H1 (cell line): Measurements from ENCODE around the gene METRN. TPM values are rescaled to one million over a fixed set of nuclear protein-coding genes. Genes with fewer than 3 reads are reported as not detected.

Source experiments
- CTCF ChIA-PET: fragments of 300-600 bp; sonication (Branson Sonifier 250); formaldehyde crosslinking; loops from one replicate; lab custom pipeline; 2021; ENCODE audit not compliant: partially characterized antibody; lab: Charles Lee
- POLR2A ChIA-PET: fragments of 300-600 bp; sonication (Branson Sonifier 250); formaldehyde crosslinking; loops from one replicate; lab custom pipeline; 2021; ENCODE audit warnings: inconsistent platforms; ENCODE audit not compliant: partially characterized antibody; lab: Charles Lee
- DNase-seq, 2 experiments: peaks; one replicate each; pipeline versions ENCODE4 v3.0.0 to v3.0.0-alpha.2; 2010 to 2022; ENCODE audit warnings: low spot score in 2 of 2, low read depth in 1 of 2, mixed read lengths in 1 of 2
- FAIRE-seq: peaks from 2 replicates; lab custom pipeline; 2011; peaks lifted over from hg19 to GRCh38; lab: Jason Lieb, UNC
- H2AFZ ChIP-seq: 2 replicates; pipeline ENCODE4 v1.8.1; 2012; ENCODE audit warnings: low read length, inconsistent platforms
- H2AK5ac ChIP-seq: 2 replicates; pipeline ENCODE4 v1.6.1; 2013; ENCODE audit warnings: low read depth, low read length
- H2BK120ac ChIP-seq: replicated peaks from 2 replicates; pipeline ENCODE3; 2013; ENCODE audit warnings: low read depth, low read length, inconsistent platforms
- H2BK12ac ChIP-seq: 2 replicates; pipeline ENCODE4 v1.6.1; 2013; ENCODE audit warnings: low read depth, low read length
- H2BK15ac ChIP-seq: 2 replicates; pipeline ENCODE4 v1.6.1; 2013; ENCODE audit warnings: low read length
- H2BK20ac ChIP-seq: 2 replicates; pipeline ENCODE4 v1.6.1; 2013; ENCODE audit warnings: low read length
- H2BK5ac ChIP-seq: 2 replicates; pipeline ENCODE4 v1.6.1; 2013; ENCODE audit warnings: low read depth, low read length
- H3K14ac ChIP-seq: 2 replicates; pipeline ENCODE4 v1.6.1; 2013; ENCODE audit warnings: inconsistent platforms; ENCODE audit not compliant: insufficient read length
- H3K18ac ChIP-seq: 2 replicates; pipeline ENCODE4 v1.6.1; 2013; ENCODE audit warnings: low read length; ENCODE audit errors: extremely low read depth
- H3K23ac ChIP-seq: 2 replicates; pipeline ENCODE4 v1.6.1; 2013; ENCODE audit warnings: inconsistent platforms; ENCODE audit not compliant: insufficient read length
- H3K23me2 ChIP-seq: 2 replicates; pipeline ENCODE4 v1.6.1; 2013; ENCODE audit warnings: low read depth, low read length
- H3K27ac ChIP-seq: 2 replicates; pipeline ENCODE4 v1.6.1; 2011; ENCODE audit warnings: low read depth, low read length, inconsistent platforms
- H3K27me3 ChIP-seq, 4 experiments: replicated peaks in 1 of 4; 1 replicate in 1 of 4; 2 replicates in 3 of 4; pipeline versions ENCODE4 v1.6.1 to v1.8.1; 2011 to 2013; ENCODE audit warnings: low read length in 3 of 4, mild to moderate bottlenecking in 3 of 4, inconsistent platforms in 2 of 4, mixed read lengths in 2 of 4, moderate library complexity in 1 of 4; ENCODE audit not compliant: control insufficient read depth in 3 of 4, insufficient read depth in 3 of 4; ENCODE audit errors: extremely low read depth in 1 of 4
- H3K36me3 ChIP-seq, 4 experiments: 2 replicates each; pipeline versions ENCODE4 v1.6.1 to v1.8.1; 2011 to 2013; ENCODE audit warnings: mild to moderate bottlenecking in 4 of 4, low read length in 3 of 4, moderate library complexity in 2 of 4, control low read depth in 1 of 4, inconsistent platforms in 1 of 4; ENCODE audit not compliant: insufficient read depth in 4 of 4, control insufficient read depth in 2 of 4
- H3K4ac ChIP-seq: replicated peaks from 2 replicates; pipeline ENCODE3; 2013; ENCODE audit warnings: low read length, low read depth, mixed read lengths, inconsistent platforms; ENCODE audit not compliant: insufficient read length
- H3K4me1 ChIP-seq, 4 experiments: replicated peaks in 1 of 4; 1 replicate in 1 of 4; 2 replicates in 3 of 4; pipeline versions ENCODE4 v1.6.1 to v1.8.1; 2011 to 2013; ENCODE audit warnings: low read length in 3 of 4, inconsistent platforms in 2 of 4, mixed read lengths in 1 of 4; ENCODE audit not compliant: insufficient read depth in 4 of 4, control insufficient read depth in 3 of 4
- H3K4me2 ChIP-seq, 2 experiments: 2 replicates each; pipeline versions ENCODE4 v1.6.1 to v1.8.1; 2011 to 2013; ENCODE audit warnings: low read depth in 2 of 2, low read length in 2 of 2, control low read depth in 1 of 2, inconsistent platforms in 1 of 2, mild to moderate bottlenecking in 1 of 2; ENCODE audit not compliant: insufficient read depth in 1 of 2
- H3K4me3 ChIP-seq, 4 experiments: fragments of 200-600, 300-600 bp in 1 of 4; sonication (generic), shearing (Covaris generic), sonication (Bioruptor Twin) in 1 of 4; 2 replicates each; pipeline versions ENCODE4 v1.5.1 to v1.8.1; 2011 to 2016; ENCODE audit warnings: low read length in 4 of 4, low read depth in 3 of 4, control low read depth in 2 of 4, inconsistent platforms in 2 of 4, mild to moderate bottlenecking in 2 of 4, mixed read lengths in 1 of 4, moderate library complexity in 1 of 4; ENCODE audit not compliant: insufficient read depth in 2 of 4; ENCODE audit errors: extremely low read depth in 1 of 4
- H3K56ac ChIP-seq: replicated peaks from 2 replicates; pipeline ENCODE3; 2013; ENCODE audit warnings: low read depth, mild to moderate bottlenecking, mixed read lengths, low read length, inconsistent platforms; ENCODE audit not compliant: insufficient read length
- H3K79me1 ChIP-seq: 2 replicates; pipeline ENCODE4 v1.6.1; 2013; ENCODE audit warnings: low read depth, low read length, control low read depth
- H3K79me2 ChIP-seq, 2 experiments: 2 replicates each; pipeline versions ENCODE4 v1.6.1 to v1.8.1; 2012 to 2013; ENCODE audit warnings: low read length in 2 of 2, mild to moderate bottlenecking in 2 of 2, inconsistent platforms in 1 of 2; ENCODE audit not compliant: insufficient read depth in 2 of 2, control insufficient read depth in 1 of 2
- H3K9ac ChIP-seq, 4 experiments: replicated peaks in 1 of 4; 1 replicate in 1 of 4; 2 replicates in 3 of 4; pipeline versions ENCODE4 v1.6.1 to v1.8.1; 2011 to 2013; ENCODE audit warnings: low read depth in 3 of 4, low read length in 3 of 4, control low read depth in 2 of 4, mild to moderate bottlenecking in 2 of 4, moderate library complexity in 2 of 4, inconsistent platforms in 1 of 4; ENCODE audit errors: extremely low read depth in 1 of 4
- H3K9me3 ChIP-seq, 2 experiments: 2 replicates each; pipeline versions ENCODE4 v1.6.1 to v1.8.1; 2012 to 2013; ENCODE audit warnings: mild to moderate bottlenecking in 2 of 2, moderate library complexity in 2 of 2, control low read depth in 1 of 2, inconsistent platforms in 1 of 2, low read depth in 1 of 2, low read length in 1 of 2, mixed read lengths in 1 of 2; ENCODE audit not compliant: insufficient read depth in 2 of 2
- H4K20me1 ChIP-seq, 2 experiments: replicated peaks in 1 of 2; 2 replicates each; pipeline versions ENCODE3 to v1.8.1; 2011 to 2013; ENCODE audit warnings: inconsistent platforms in 2 of 2, low read length in 2 of 2, mild to moderate bottlenecking in 1 of 2; ENCODE audit not compliant: insufficient read depth in 2 of 2, control insufficient read depth in 1 of 2
- H4K5ac ChIP-seq: 2 replicates; pipeline ENCODE4 v1.6.1; 2013; ENCODE audit warnings: low read length, low read depth, mixed read lengths, inconsistent platforms; ENCODE audit not compliant: insufficient read length
- H4K8ac ChIP-seq: 2 replicates; pipeline ENCODE4 v1.8.0; 2013; ENCODE audit warnings: mild to moderate bottlenecking, moderate library complexity, low read length, inconsistent platforms; ENCODE audit not compliant: insufficient read depth; ENCODE audit errors: extremely low read depth
- H4K91ac ChIP-seq: replicated peaks from 2 replicates; pipeline ENCODE3; 2013; ENCODE audit warnings: low read length, mixed read lengths, inconsistent platforms; ENCODE audit not compliant: insufficient read length
- BACH1 ChIP-seq: IDR thresholded peaks from 2 replicates; pipeline ENCODE4 v1.6.1; 2012; ENCODE audit warnings: low read length, improper control_type of control experiment
- CHD1 ChIP-seq: IDR thresholded peaks from 2 replicates; pipeline ENCODE4 v1.6.1; 2012; ENCODE audit warnings: low read depth, low read length, improper control_type of control experiment
- EGR1 ChIP-seq: IDR thresholded peaks from 2 replicates; pipeline ENCODE4 v1.6.1; 2011; ENCODE audit warnings: low read depth, low read length, borderline replicate concordance
- GABPA ChIP-seq: IDR thresholded peaks from 2 replicates; pipeline ENCODE4 v1.6.1; 2011; ENCODE audit warnings: mild to moderate bottlenecking, low read length, moderate library complexity, borderline replicate concordance; ENCODE audit not compliant: insufficient read depth
- JUN ChIP-seq: IDR thresholded peaks from 2 replicates; pipeline ENCODE4 v1.6.1; 2011; ENCODE audit warnings: low read depth, mild to moderate bottlenecking, improper control_type of control experiment, low read length
- MAFK ChIP-seq: IDR thresholded peaks from 2 replicates; pipeline ENCODE4 v1.6.1; 2012; ENCODE audit warnings: low read depth, mild to moderate bottlenecking, improper control_type of control experiment, low read length
- SAP30 ChIP-seq: fragments of 300-600 bp; sonication (generic); IDR thresholded peaks from 2 replicates; pipeline ENCODE4 v1.7.1; 2012; ENCODE audit warnings: low read length, moderate library complexity, mild to moderate bottlenecking, inconsistent platforms; ENCODE audit not compliant: insufficient read depth, insufficient replicate concordance
- SRF ChIP-seq: IDR thresholded peaks from 2 replicates; pipeline ENCODE4 v1.6.1; 2011; ENCODE audit warnings: mild to moderate bottlenecking, low read depth, low read length, moderate library complexity
- WGBS, 2 experiments: shearing (Covaris generic) in 1 of 2; methylation state at CpG; one replicate each; pipeline versions ENCODE4 v1.1.6 to v1.1.7; 2013 to 2015; ENCODE audit warnings: low lambda C conversion rate in 2 of 2, mixed read lengths in 2 of 2, inconsistent platforms in 1 of 2, low coverage in 1 of 2, missing lambda C conversion rate in 1 of 2; ENCODE audit not compliant: insufficient replicate concordance in 2 of 2, insufficient coverage in 1 of 2, insufficient read length in 1 of 2; ENCODE audit errors: extremely low coverage in 1 of 2, missing lambda C conversion rate in 1 of 2; 5-methylcytosine and 5-hydroxymethylcytosine counted together
- polyA plus RNA-seq, 7 experiments: library from polyadenylated mRNA; depleted of rRNA in 3 of 7; stranded (reverse) in 5 of 7; unstranded in 2 of 7; fragments of >200 nt in 5 of 7; fragments of 200-250 nt in 2 of 7; gene quantifications; 1 replicate in 5 of 7; 2 replicates in 1 of 7; 4 replicates in 1 of 7; pipeline versions ENCODE4 v1.2.1 to v1.2.3, GENCODE V29; 2011 to 2013; ENCODE audit warnings: missing spikeins in 2 of 7, mixed read lengths in 2 of 7
- total RNA-seq: library from RNA; stranded (reverse); fragmentation: NEBNext Ultra II Directional; extraction: Animal tissue kit (Norgen Biotek cat#: 25700); gene quantifications from 2 replicates; pipeline ENCODE4 v1.2.1, GENCODE V29; 2021
- TF ChIP-seq, protein P1 (sequence below), 3 experiments: IDR thresholded peaks; 1 replicate in 2 of 3; 2 replicates in 1 of 3; pipeline versions ENCODE4 v1.5.1 to v1.6.1; 2011; ENCODE audit warnings: low read length in 3 of 3, mild to moderate bottlenecking in 3 of 3, inconsistent platforms in 2 of 3, low read depth in 1 of 3, moderate library complexity in 1 of 3; ENCODE audit not compliant: insufficient read depth in 1 of 3; ENCODE audit errors: control extremely low read depth in 1 of 3
- TF ChIP-seq, protein P2 (sequence below): IDR thresholded peaks from 2 replicates; pipeline ENCODE4 v1.6.1; 2012; ENCODE audit warnings: inconsistent platforms

METRN gene
- total and polyA plus RNA-seq, 2 of the 8 experiments (the other 6 are each of a cell fraction or from before 2014, with no cell fraction given) = 18.7 to 25.8 TPM

GRCh38 chr16:685967-686366 is 29.0 kb upstream of the METRN start:
- Histone ChIP-seq H3K23me2 (peaks cover 15% of the 10 kb centered on the region), H3K79me1 (peaks cover 10% of the 10 kb centered on the region), H3K79me2 (peaks cover 0 to 11% of the 10 kb centered on the region in 2 experiments; a peak in 1 of 4 replicates), H2BK20ac (no peak overlapping the region), H3K56ac (no peak overlapping the region), H3K4me1 (peaks cover 0 to 21% (median 15%) of the 10 kb centered on the region in 4 experiments; a peak in 5 of 7 replicates), H3K18ac (no peak overlapping the region), H4K5ac (no peak overlapping the region), H2BK12ac (no peak overlapping the region), H3K9me3 (no peaks in the 10 kb centered on the region), H2BK120ac (no peak overlapping the region), H3K4me2 (no peak overlapping the region), H2BK5ac (no peak overlapping the region), H3K27me3 (peaks cover 0 to 2% (median under 1%) of the 10 kb centered on the region in 4 experiments; a peak in 1 of 7 replicates), H4K91ac (no peak overlapping the region), H3K27ac (no peak overlapping the region), H2BK15ac (no peak overlapping the region), H3K14ac (no peak overlapping the region), H3K9ac (no peak overlapping the region), H2AFZ (no peak overlapping the region), H3K36me3 (peaks cover 4 to 28% (median 15%) of the 10 kb centered on the region in 4 experiments; a peak in 7 of 8 replicates), H2AK5ac (no peak overlapping the region), H3K23ac (no peak overlapping the region), H4K20me1 (peaks cover 4 to 33% of the 10 kb centered on the region in 2 experiments), H3K4ac (no peak overlapping the region), H3K4me3 (no peak overlapping the region), H4K8ac (no peak overlapping the region)
- FAIRE-seq (no peak), DNase-seq (peak in 1 of 2 experiments; percentile 78)
- CTCF ChIA-PET = interaction anchor here (0.6 to 6.0 kb wide), 18 partner anchors 10 to 315 kb away, joined by 3 to 75 read pairs (median 3); partner anchors contain the start of genes FBXL16, RHBDL1, RHOT2 and WDR90
- WGBS, 2 experiments = 84% methylated on average over 10 of the region's 10 CpGs; no CpG with 5 or more reads in 1 of the 2 experiments
- POLR2A ChIA-PET = interaction anchor here (0.8 to 2.5 kb wide), 10 partner anchors 10 to 98 kb away, joined by 3 to 6 read pairs (median 4); partner anchors contain the start of genes RHBDL1 and RHOT2
- TF ChIP-seq, protein P1, sequence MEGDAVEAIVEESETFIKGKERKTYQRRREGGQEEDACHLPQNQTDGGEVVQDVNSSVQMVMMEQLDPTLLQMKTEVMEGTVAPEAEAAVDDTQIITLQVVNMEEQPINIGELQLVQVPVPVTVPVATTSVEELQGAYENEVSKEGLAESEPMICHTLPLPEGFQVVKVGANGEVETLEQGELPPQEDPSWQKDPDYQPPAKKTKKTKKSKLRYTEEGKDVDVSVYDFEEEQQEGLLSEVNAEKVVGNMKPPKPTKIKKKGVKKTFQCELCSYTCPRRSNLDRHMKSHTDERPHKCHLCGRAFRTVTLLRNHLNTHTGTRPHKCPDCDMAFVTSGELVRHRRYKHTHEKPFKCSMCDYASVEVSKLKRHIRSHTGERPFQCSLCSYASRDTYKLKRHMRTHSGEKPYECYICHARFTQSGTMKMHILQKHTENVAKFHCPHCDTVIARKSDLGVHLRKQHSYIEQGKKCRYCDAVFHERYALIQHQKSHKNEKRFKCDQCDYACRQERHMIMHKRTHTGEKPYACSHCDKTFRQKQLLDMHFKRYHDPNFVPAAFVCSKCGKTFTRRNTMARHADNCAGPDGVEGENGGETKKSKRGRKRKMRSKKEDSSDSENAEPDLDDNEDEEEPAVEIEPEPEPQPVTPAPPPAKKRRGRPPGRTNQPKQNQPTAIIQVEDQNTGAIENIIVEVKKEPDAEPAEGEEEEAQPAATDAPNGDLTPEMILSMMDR (IDR thresholded peaks at IDR 0.05; ENCODE audit: control extremely low read depth in 1 of 3, insufficient read depth in 1 of 3, low read depth in 1 of 3, low read length in 3 of 3) = peak in 2 of 3 experiments; percentile 52 to 80; a peak in 3 of 4 replicates
- no peak for TF ChIP-seq BACH1
- TF ChIP-seq EGR1 = 0 out of 2 replicates have a peak, but pooled peaks have one; percentile 48
- TF ChIP-seq SRF = no peak
- TF ChIP-seq, protein P2, sequence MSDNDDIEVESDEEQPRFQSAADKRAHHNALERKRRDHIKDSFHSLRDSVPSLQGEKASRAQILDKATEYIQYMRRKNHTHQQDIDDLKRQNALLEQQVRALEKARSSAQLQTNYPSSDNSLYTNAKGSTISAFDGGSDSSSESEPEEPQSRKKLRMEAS = peak; percentile 48; the same call in 1 of the 2 replicates
- TF ChIP-seq SAP30 = no peak
- no peak for TF ChIP-seq CHD1
- TF ChIP-seq JUN = no peak
- no peak for TF ChIP-seq MAFK
- TF ChIP-seq GABPA = peak; percentile 46; the same call in 1 of the 2 replicates
